ENCODE data around the gene TGFB1. TPM values are rescaled to one million over a fixed set of nuclear protein-coding genes. Genes with fewer than 3 reads are reported as not detected.

The TGFB1 gene
- total and polyA plus RNA-seq, 2 of the 13 experiments (the other 11 are each of a cell fraction or from before 2014, with no cell fraction given): 4.1 to 5.4 TPM

- TF ChIP-seq ZBTB46 (CRISPR knock-in tag; IDR thresholded peaks at IDR 0.05; ENCODE audit: borderline replicate concordance) (no peak), ZBTB33 (CRISPR knock-in tag; IDR thresholded peaks at IDR 0.05) (no peak), ISX (CRISPR knock-in tag; conservative IDR thresholded peaks at IDR 0.05) (no peak), GLMP (CRISPR knock-in tag; IDR thresholded peaks at IDR 0.05; ENCODE audit: borderline replicate concordance) (no peak), AGO2 (optimal IDR thresholded peaks at IDR 0.05; ENCODE audit: low read depth, low read length) (peak; percentile 70), KDM4B (CRISPR knock-in tag; IDR thresholded peaks at IDR 0.05) (no peak), MXD4 (CRISPR knock-in tag; IDR thresholded peaks at IDR 0.05) (no peak), ZSCAN25 (CRISPR knock-in tag; IDR thresholded peaks at IDR 0.05) (no peak), TEAD3 (CRISPR knock-in tag; optimal IDR thresholded peaks at IDR 0.05; ENCODE audit: borderline replicate concordance) (no peak), CENPT (CRISPR knock-in tag; IDR thresholded peaks at IDR 0.05; ENCODE audit: low read depth) (no peak), CEBPB (IDR thresholded peaks at IDR 0.05; ENCODE audit: borderline replicate concordance, low read depth, low read length) (no peak), NR0B2 (CRISPR knock-in tag; IDR thresholded peaks at IDR 0.05) (no peak)
Observed at GRCh38 chr19:41319500-41320184, 34.1 kb downstream of the TGFB1 start (continued).

All from HepG2 (cell line).